ENCODE data around the gene FCHSD1.

Gene FCHSD1

GRCh38 chr5:141695627-141696215 lies 44.5 kb upstream of the FCHSD1 start:
- no peak overlapping the region for H3K27ac ChIP-seq (ENCODE audit: low read depth, low read length)
- H3K36me3 ChIP-seq (ENCODE audit: control insufficient read depth, low read length): no peaks in the 10 kb centered on the region
- no peaks in the 10 kb centered on the region for H3K79me2 ChIP-seq (ENCODE audit: control insufficient read depth, low read length)
- no peaks in the 10 kb centered on the region for H3F3A ChIP-seq (ENCODE audit: control insufficient read depth, insufficient read depth)
- TF ChIP-seq, protein P1, sequence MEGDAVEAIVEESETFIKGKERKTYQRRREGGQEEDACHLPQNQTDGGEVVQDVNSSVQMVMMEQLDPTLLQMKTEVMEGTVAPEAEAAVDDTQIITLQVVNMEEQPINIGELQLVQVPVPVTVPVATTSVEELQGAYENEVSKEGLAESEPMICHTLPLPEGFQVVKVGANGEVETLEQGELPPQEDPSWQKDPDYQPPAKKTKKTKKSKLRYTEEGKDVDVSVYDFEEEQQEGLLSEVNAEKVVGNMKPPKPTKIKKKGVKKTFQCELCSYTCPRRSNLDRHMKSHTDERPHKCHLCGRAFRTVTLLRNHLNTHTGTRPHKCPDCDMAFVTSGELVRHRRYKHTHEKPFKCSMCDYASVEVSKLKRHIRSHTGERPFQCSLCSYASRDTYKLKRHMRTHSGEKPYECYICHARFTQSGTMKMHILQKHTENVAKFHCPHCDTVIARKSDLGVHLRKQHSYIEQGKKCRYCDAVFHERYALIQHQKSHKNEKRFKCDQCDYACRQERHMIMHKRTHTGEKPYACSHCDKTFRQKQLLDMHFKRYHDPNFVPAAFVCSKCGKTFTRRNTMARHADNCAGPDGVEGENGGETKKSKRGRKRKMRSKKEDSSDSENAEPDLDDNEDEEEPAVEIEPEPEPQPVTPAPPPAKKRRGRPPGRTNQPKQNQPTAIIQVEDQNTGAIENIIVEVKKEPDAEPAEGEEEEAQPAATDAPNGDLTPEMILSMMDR (IDR thresholded peaks at IDR 0.05; ENCODE audit: low read depth, low read length, poor library complexity, severe bottlenecking): no peak
- TF ChIP-seq EZH2phosphoT487 (IDR thresholded peaks at IDR 0.05; ENCODE audit: borderline replicate concordance, low read length): no peak
- H3K9me3 ChIP-seq (ENCODE audit: control insufficient read depth, insufficient read depth, low read length): no peaks in the 10 kb centered on the region
- no peak overlapping the region for H3K4me3 ChIP-seq (ENCODE audit: low read length)
- peaks cover 20% of the 10 kb centered on the region for H3K4me1 ChIP-seq (ENCODE audit: control insufficient read depth, low read length)
- no peaks in the 10 kb centered on the region for H3K9me2 ChIP-seq (replicated peaks; ENCODE audit: control insufficient read depth, low read length)
- no peak overlapping the region for H3K4me2 ChIP-seq (ENCODE audit: low read length)
- H3K27me3 ChIP-seq (ENCODE audit: control insufficient read depth, low read length): peaks cover 41% of the 10 kb centered on the region
- H4K20me1 ChIP-seq (ENCODE audit: control insufficient read depth, insufficient read depth, low read depth, low read length): no peaks in the 10 kb centered on the region

- H3F3A ChIP-seq (ENCODE audit: control insufficient read depth, insufficient read depth): no peaks in the 10 kb centered on the region
- H3K27ac ChIP-seq (ENCODE audit: low read depth, low read length): no peak overlapping the region
- no peaks in the 10 kb centered on the region for H4K20me1 ChIP-seq (ENCODE audit: control insufficient read depth, insufficient read depth, low read depth, low read length)
- H3K4me2 ChIP-seq (ENCODE audit: low read length): no peak overlapping the region
- H3K36me3 ChIP-seq (ENCODE audit: control insufficient read depth, low read length): no peaks in the 10 kb centered on the region
- H3K27me3 ChIP-seq (ENCODE audit: control insufficient read depth, low read length): peaks cover 41% of the 10 kb centered on the region
- no peak overlapping the region for H3K4me3 ChIP-seq (ENCODE audit: low read length)
- H3K9me2 ChIP-seq (replicated peaks; ENCODE audit: control insufficient read depth, low read length): no peaks in the 10 kb centered on the region
- no peaks in the 10 kb centered on the region for H3K79me2 ChIP-seq (ENCODE audit: control insufficient read depth, low read length)
- no peak for TF ChIP-seq EZH2phosphoT487 (IDR thresholded peaks at IDR 0.05; ENCODE audit: borderline replicate concordance, low read length)
- TF ChIP-seq, protein P1 (IDR thresholded peaks at IDR 0.05; ENCODE audit: low read depth, low read length, poor library complexity, severe bottlenecking): no peak
- H3K4me1 ChIP-seq (ENCODE audit: control insufficient read depth, low read length): peaks cover 20% of the 10 kb centered on the region
- no peaks in the 10 kb centered on the region for H3K9me3 ChIP-seq (ENCODE audit: control insufficient read depth, insufficient read depth, low read length)
These were observed 43.3 kb upstream of the FCHSD1 start for GRCh38 chr5:141694479-141694878.

DNA sequence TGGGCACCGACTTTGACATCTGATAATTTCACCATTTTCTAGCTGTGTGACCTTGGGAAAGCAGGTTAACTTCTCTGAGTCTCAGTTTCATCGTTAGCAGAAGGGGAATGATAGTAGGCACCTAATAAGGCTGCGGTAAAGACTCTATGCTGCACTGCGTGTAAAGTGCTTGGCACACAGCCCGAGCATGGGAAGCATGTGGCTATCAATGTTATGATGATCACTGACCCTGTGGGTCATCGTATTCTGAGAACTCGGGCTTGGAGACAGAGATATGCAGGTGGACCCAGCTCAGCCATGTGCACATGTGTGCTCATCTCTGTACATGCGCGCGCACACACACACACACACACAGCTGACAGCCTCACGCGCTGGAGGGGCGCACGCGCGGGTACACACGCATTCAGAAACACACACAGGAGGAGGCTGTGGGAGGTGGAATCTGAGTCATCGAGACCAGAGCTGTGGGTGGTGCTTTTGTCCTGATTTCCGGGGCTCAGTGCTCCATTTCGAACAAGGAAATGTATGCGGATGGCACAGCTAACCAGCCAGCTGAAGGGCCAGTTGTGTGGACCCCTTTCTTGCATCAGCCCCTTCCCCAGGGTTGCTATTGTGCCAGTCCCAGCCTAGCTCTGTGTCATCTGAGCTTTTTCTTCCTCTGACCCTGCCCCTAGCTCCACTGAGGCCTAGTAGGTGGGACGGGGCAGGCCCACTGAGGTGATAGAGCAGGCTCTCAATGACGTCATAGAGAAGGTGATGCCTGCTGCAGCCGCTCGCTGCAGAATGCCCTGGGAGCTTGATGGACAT lies 41.9 kb upstream of the FCHSD1 start:
- H3K27me3 ChIP-seq (ENCODE audit: control insufficient read depth, low read length): peaks cover 35% of the 10 kb centered on the region
- no peak overlapping the region for H3K4me3 ChIP-seq (ENCODE audit: low read length)
- no peaks in the 10 kb centered on the region for H3F3A ChIP-seq (ENCODE audit: control insufficient read depth, insufficient read depth)
- H3K36me3 ChIP-seq (ENCODE audit: control insufficient read depth, low read length): no peaks in the 10 kb centered on the region
- H3K9me2 ChIP-seq (replicated peaks; ENCODE audit: control insufficient read depth, low read length): no peaks in the 10 kb centered on the region
- no peak for TF ChIP-seq EZH2phosphoT487 (IDR thresholded peaks at IDR 0.05; ENCODE audit: borderline replicate concordance, low read length)
- TF ChIP-seq, protein P1 (IDR thresholded peaks at IDR 0.05; ENCODE audit: low read depth, low read length, poor library complexity, severe bottlenecking): no peak
- no peaks in the 10 kb centered on the region for H3K79me2 ChIP-seq (ENCODE audit: control insufficient read depth, low read length)
- H4K20me1 ChIP-seq (ENCODE audit: control insufficient read depth, insufficient read depth, low read depth, low read length): no peaks in the 10 kb centered on the region
- no peak overlapping the region for H3K27ac ChIP-seq (ENCODE audit: low read depth, low read length)
- no peaks in the 10 kb centered on the region for H3K9me3 ChIP-seq (ENCODE audit: control insufficient read depth, insufficient read depth, low read length)
- H3K4me2 ChIP-seq (ENCODE audit: low read length): peak overlapping the region; percentile 41; the same call in 1 of the 2 replicates
- H3K4me1 ChIP-seq (ENCODE audit: control insufficient read depth, low read length): peaks cover 20% of the 10 kb centered on the region

All from DOHH2 (cell line).